ACHN (cell line): Measurements from ENCODE around the gene LRTM1.

ENCODE experiments used
- DNase-seq: peaks from one replicate; pipeline ENCODE4 v3.0.0-alpha.2; 2015
- in situ Hi-C: cut with HindIII; loops from 2 replicates; pipeline ENCODE4 v1.10.0; 2017; ENCODE audit warnings: low sequenced_read_pairs, low pct_ligation_motif_present, low pct_unique_long_range_greater_than_20kb

LRTM1 gene

GRCh38 chr3:54901906-54902685 is 25.8 kb downstream of the LRTM1 start:
- no peak for DNase-seq
- in situ Hi-C loops = no loop called here

DNA sequence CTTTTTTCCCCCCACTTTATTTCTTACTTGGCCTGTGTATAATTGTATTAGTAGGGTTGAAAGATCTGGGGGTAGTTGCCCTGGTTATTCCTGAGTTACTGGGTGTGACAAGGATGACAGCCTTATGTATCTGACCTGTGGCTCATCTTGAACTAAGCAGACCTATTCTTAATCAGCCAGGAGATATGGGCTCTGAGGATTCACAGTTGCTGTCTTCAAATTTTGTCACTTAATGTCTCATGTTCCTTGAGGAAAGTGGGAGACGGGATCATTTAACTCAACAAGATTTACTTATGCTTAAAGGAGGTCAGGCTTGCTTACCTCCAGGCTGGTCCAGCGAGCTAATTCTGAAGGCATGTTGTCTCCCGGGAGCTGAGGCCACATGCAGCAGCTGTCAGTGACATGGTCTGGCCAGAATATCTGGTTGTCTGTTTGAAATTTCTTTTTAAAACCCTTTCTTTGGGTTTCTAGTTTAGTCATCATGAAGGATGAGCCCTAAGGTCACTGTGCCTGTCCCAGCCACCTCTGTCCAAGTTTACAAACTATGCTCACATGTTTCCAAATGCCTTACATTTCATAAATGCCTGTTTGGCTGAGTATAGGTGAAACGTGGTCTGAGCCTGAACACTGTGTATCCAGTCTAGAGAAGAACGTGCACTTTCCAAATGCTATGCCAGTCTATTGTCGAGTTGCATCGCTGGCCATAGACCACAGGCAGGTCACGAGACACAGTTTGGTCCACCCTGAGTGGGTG is 26.8 kb downstream of the LRTM1 start:
- in situ Hi-C loops = no loop called here
- DNase-seq = no peak

GRCh38 chr3:54899273-54899672 is 28.6 kb downstream of the LRTM1 start:
- DNase-seq = no peak
- in situ Hi-C loops = no loop called here

- in situ Hi-C loops = no loop called here
- DNase-seq = no peak
These were observed 30.7 kb downstream of the LRTM1 start for GRCh38 chr3:54897028-54897711.

DNA sequence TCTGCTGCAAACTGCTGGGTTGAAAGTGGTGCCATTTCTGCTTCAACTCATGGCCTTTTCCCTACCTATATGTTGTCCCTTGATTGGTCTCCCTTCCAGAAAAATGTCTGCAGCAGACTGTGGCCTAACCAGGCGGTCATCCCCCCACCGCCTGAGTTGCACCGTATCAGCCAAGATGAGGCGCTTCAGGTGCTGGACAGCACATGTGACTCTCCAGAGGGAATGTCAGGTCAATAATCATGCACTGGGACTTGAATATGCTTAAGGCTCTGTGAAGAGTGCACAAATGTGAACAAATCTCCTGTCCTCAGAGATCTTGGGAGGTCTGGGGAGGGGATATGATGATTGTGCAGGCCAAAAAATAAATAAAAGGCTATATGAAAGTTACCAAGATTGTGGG is 32.2 kb downstream of the LRTM1 start:
- DNase-seq = no peak
- in situ Hi-C loops = no loop called here

GRCh38 chr3:54892168-54892567 is 35.7 kb downstream of the LRTM1 start:
- in situ Hi-C loops = no loop called here

DNA sequence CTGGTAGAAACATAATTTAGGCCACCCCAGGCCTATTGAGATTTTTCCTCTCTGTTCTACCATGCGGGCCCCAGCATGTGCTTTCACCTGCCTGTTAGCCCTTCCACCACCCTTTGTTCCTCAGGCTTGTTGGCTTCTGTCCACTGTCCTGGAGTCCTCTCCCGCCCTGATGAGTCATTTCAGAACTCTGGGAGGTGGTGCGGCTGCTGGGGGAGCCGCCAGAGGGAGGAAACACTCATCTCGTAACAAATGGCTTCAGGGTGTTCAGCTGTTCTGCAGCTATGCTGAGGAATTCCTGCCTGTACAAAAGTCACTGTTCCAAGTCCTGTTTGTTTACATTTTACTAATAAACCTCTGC is 36.3 kb downstream of the LRTM1 start:
- peak; percentile 92 for DNase-seq
- in situ Hi-C loops = no loop called here

More at GRCh38 chr3:54892168-54892567, 35.7 kb downstream of the LRTM1 start:
- no peak for DNase-seq

GRCh38 chr3:54889731-54890130 is 38.1 kb downstream of the LRTM1 start:
- in situ Hi-C loops = no loop called here
- no peak for DNase-seq

- no peak for DNase-seq
- in situ Hi-C loops = no loop called here
These were observed 39.0 kb downstream of the LRTM1 start for GRCh38 chr3:54888873-54889272.

- DNase-seq = no peak
- in situ Hi-C loops = no loop called here
These were observed 39.7 kb downstream of the LRTM1 start for GRCh38 chr3:54888162-54888561.

DNA sequence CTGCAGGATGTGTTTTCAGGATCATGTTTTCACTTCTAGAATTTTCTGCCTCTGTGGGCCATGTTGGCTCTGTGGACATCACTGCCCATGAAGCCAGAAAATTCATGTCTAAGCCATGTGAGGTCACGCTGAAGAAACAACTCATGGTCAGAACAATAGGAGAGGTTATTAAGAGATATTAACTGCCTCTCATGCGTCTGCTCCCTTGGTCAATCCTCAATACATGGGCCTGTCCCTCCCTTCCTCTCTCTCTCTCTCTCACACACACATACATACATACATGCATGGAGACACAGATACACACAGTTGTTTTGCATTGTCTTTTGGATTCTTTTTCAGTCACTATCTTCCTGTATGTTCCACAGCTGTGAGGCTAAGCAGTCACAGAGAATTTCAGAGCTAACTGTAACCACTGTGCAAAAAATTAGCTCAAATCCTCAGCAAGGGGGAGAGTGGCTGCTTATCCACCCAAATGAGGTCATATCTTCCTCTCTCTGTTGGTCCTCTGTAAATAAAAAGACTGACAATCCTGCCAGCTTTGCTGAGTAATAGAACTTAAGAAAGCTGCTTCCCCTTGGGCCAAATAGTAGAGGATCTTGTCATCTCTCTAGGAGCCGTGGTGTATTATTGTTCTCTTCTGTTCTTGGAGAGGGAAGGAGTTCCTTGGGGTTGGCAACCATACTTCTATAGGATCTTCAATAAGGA is 45.6 kb downstream of the LRTM1 start:
- in situ Hi-C loops = no loop called here
- DNase-seq = peak; percentile 45

GRCh38 chr3:54878145-54878544 is 49.7 kb downstream of the LRTM1 start:
- in situ Hi-C loops = no loop called here
- DNase-seq = no peak

GRCh38 chr3:54877730-54878129 is 50.1 kb downstream of the LRTM1 start:
- in situ Hi-C loops = no loop called here
- no peak for DNase-seq

GRCh38 chr3:54876694-54877093 is 51.2 kb downstream of the LRTM1 start:
- in situ Hi-C loops = no loop called here
- no peak for DNase-seq

GRCh38 chr3:54875596-54876268 is 52.1 kb downstream of the LRTM1 start:
- in situ Hi-C loops = no loop called here
- DNase-seq = no peak

DNA sequence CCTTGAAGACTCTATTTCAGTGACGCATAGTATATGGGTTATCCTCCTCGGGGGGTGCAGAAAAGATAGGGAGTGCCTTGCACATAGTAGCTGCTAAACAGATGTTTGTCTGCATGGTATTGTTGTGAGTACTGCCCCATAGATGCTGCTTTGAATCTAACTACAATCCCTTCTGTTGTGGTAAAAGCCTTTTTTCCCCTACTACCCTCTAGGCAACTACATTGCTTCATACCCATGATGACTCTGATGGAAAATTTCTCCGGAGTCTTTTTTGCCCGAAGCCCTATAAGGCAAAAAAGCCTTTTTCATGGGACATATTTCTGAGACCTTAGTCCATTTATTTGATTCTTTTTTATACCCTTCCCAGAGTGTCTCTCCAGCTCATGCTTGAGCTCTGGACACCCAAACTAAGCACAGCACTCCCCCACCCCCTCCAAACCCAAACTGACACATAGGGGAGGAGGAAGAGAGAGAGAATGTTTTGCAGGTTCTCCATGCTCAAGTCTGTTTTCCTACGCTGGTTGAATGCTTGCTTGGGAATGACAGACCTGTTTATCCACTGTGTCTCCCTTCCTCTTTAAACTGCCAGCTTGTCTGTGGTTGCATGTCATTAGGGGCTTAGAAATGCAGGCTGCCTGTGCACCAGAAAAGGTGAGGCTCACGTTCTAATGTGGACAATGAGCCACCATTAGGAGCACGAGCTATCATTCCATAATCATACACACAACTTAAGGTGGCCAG is 52.9 kb downstream of the LRTM1 start:
- in situ Hi-C loops = no loop called here
- DNase-seq = no peak

DNA sequence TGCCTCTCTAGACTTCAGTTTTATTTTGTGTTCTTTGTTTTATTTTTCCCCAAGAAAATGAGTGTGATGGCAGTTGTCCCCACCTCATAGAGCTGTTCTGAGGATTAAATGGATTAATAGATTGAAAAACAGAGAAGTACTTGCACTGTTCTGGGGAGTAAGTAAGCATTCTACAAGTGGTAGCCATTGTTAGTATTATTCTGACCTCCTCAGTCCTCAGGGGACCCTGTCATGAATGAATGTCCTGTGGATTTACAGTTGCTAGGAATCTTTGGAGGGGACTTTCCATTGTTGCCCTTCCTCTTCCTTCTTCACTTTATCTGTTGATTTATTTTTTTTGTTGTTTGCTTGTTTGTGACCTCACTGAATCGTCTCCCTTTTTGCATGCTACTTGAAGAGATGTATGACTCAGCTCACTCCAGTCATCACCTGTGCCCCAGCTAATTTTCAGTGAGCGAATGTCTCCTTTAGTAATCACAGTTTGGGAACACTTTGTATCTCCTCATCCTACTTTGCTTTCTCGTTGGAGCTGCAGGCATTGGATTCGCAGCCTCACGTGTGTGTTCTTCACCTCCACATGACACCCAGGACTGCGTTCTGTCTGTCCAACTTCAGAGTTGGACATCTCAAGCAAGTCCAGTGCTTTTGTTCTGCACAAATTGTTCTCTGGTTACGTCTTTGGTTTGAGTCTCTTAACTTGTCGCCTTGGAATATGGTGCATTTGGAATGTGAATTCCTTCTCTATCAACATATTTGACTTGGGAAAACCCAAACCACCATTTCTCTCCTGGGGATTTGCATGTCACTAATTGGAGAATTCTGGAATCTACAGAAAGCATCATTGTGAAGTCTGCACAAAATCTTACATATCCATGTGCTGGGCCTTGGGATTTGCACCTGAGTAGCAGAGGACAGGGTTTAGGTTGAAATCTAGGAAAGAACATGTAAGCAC is 54.5 kb downstream of the LRTM1 start:
- DNase-seq = no peak
- in situ Hi-C loops = no loop called here
